BJ (cell line): ENCODE data around the gene CAST. TPM values are rescaled to one million over a fixed set of nuclear protein-coding genes. Genes with fewer than 3 reads are reported as not detected.

Experiments
- CTCF ChIA-PET: fragments of 350-600 bp; formaldehyde crosslinking; extraction: SDS; loops from one replicate; lab custom pipeline; 2021; ENCODE audit warnings: antibody characterized with exemption, inconsistent platforms; lab: Yijun Ruan, JAX
- POLR2A ChIA-PET: fragments of 300-600 bp; sonication (Branson Sonifier 250); formaldehyde crosslinking; extraction: SDS; loops from one replicate; lab custom pipeline; 2021; ENCODE audit warnings: antibody characterized with exemption; lab: Charles Lee
- DNase-seq: peaks from one replicate; pipeline ENCODE4 v3.0.0-alpha.2; 2011; ENCODE audit warnings: low read depth
- H3K27me3 ChIP-seq: 2 replicates; pipeline ENCODE4 v1.6.0; 2011; ENCODE audit warnings: low read length; ENCODE audit not compliant: control insufficient read depth, insufficient read depth
- H3K36me3 ChIP-seq: 2 replicates; pipeline ENCODE4 v1.5.1; 2011; ENCODE audit warnings: low read length; ENCODE audit not compliant: control insufficient read depth, insufficient read depth
- H3K4me3 ChIP-seq: 2 replicates; pipeline ENCODE4 v1.5.1; 2011; ENCODE audit warnings: low read depth, mild to moderate bottlenecking, control low read depth, low read length
- polyA plus RNA-seq: library from polyadenylated mRNA; depleted of rRNA; stranded (reverse); fragments of >200 nt; gene quantifications from 2 replicates; pipeline ENCODE4 v1.2.3, GENCODE V29; 2011
- TF ChIP-seq, protein P1 (sequence below): IDR thresholded peaks from 2 replicates; pipeline ENCODE4 v1.5.1; 2011; ENCODE audit warnings: low read depth, mild to moderate bottlenecking, control low read depth, inconsistent platforms, low read length, moderate library complexity; ENCODE audit not compliant: insufficient read depth

The CAST gene
- polyA plus RNA-seq, 1 experiment: 112 TPM

DNA sequence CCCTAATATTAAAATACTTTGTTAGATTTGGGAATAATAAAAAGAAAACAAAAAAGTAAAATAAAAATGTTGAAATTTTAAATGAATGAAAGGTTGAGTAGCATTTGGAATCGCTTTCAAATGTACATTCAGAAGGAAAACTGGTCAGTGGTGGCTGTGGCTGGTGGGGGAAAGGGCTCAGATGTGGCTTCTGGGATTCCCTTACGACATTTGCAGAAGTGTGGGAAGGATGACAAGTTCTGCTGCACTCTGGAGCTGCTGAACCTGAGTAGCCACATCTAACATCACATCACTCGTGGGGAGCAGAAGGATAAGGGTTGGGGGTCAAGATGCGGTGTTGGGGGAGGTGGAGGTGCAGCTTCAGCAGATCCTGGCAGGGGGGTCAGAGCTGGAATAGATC is 25.6 kb upstream of the CAST start:
- ChIA-PET POLR2A (no interaction called here), CTCF (interaction anchor here (0.5 to 1.1 kb wide), 2 partner anchors 22 to 1948 kb away, joined by 3 read pairs; no protein-coding TSS in a partner anchor)
- DNase-seq: no peak
- no peak overlapping the region for H3K4me3 ChIP-seq
- H3K27me3 ChIP-seq: no peaks in the 10 kb centered on the region
- TF ChIP-seq, protein P1, sequence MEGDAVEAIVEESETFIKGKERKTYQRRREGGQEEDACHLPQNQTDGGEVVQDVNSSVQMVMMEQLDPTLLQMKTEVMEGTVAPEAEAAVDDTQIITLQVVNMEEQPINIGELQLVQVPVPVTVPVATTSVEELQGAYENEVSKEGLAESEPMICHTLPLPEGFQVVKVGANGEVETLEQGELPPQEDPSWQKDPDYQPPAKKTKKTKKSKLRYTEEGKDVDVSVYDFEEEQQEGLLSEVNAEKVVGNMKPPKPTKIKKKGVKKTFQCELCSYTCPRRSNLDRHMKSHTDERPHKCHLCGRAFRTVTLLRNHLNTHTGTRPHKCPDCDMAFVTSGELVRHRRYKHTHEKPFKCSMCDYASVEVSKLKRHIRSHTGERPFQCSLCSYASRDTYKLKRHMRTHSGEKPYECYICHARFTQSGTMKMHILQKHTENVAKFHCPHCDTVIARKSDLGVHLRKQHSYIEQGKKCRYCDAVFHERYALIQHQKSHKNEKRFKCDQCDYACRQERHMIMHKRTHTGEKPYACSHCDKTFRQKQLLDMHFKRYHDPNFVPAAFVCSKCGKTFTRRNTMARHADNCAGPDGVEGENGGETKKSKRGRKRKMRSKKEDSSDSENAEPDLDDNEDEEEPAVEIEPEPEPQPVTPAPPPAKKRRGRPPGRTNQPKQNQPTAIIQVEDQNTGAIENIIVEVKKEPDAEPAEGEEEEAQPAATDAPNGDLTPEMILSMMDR: no peak
- no peaks in the 10 kb centered on the region for H3K36me3 ChIP-seq

DNA sequence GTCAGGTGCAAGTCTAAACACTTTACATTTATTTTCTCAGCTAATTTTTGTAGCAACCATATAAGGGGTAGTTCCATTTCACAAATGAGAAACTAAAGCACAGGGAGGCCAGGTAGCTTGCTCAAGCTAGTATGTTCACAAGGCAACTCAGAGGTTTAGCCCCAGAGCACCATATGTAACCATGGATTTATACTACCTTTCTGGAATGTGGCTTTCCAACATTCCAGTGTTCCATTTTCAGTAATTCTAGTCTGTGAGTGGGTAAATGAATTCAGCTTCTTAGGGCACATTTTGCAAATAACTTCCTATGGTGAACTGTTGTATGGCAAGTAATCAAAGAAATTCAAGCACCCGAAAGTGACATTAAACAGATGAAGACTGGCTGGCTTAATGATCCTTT is 25.0 kb upstream of the CAST start:
- Histone ChIP-seq H3K27me3 (no peaks in the 10 kb centered on the region), H3K4me3 (no peak overlapping the region), H3K36me3 (no peaks in the 10 kb centered on the region)
- CTCF ChIA-PET: no interaction called here
- POLR2A ChIA-PET: no interaction called here
- TF ChIP-seq, protein P1: no peak
- no peak for DNase-seq

DNA sequence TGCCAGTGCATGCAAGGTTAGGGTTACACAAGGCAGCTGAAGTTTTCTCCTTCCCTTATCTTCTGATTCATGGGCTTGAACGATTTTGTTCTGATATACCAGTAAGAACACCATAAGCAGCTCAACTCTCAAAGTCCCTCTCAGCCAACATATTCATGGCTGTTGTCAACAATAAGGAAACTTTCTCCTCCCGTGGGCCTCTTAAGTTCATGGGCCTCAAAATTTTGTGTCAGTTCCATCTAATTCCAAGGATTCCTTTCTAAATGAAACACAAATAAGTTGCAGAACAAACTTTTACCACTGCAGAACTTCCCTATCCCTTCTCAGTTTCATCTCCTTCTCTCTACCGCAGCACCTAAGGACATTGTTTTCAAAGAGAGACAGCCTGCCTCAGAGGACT is 23.6 kb upstream of the CAST start:
- Histone ChIP-seq H3K36me3 (no peaks in the 10 kb centered on the region), H3K27me3 (no peaks in the 10 kb centered on the region), H3K4me3 (no peak overlapping the region)
- TF ChIP-seq, protein P1: no peak
- POLR2A ChIA-PET: no interaction called here
- DNase-seq: no peak
- CTCF ChIA-PET: no interaction called here

DNA sequence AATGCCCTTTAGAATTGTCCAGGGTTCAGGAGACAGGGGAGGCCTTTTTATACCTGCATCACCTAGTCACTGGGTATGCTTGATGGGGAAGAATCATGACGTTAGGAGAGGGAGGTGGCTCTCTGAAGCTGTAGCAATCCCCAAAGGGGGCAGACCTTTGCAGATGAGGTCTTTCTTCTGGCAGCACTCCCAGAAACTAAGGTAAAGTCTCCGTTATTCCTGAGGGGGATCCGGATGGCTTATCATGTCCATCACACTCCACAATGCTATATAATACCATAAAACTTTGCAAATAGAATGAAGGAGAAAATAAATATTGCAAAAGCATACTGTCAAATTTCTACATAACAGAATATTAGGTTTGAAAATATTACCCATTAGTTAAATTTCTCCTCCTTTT is 21.5 kb upstream of the CAST start:
- ChIA-PET CTCF (no interaction called here), POLR2A (no interaction called here)
- Histone ChIP-seq H3K4me3 (no peak overlapping the region), H3K27me3 (no peaks in the 10 kb centered on the region), H3K36me3 (no peaks in the 10 kb centered on the region)
- TF ChIP-seq, protein P1: no peak
- no peak for DNase-seq

DNA sequence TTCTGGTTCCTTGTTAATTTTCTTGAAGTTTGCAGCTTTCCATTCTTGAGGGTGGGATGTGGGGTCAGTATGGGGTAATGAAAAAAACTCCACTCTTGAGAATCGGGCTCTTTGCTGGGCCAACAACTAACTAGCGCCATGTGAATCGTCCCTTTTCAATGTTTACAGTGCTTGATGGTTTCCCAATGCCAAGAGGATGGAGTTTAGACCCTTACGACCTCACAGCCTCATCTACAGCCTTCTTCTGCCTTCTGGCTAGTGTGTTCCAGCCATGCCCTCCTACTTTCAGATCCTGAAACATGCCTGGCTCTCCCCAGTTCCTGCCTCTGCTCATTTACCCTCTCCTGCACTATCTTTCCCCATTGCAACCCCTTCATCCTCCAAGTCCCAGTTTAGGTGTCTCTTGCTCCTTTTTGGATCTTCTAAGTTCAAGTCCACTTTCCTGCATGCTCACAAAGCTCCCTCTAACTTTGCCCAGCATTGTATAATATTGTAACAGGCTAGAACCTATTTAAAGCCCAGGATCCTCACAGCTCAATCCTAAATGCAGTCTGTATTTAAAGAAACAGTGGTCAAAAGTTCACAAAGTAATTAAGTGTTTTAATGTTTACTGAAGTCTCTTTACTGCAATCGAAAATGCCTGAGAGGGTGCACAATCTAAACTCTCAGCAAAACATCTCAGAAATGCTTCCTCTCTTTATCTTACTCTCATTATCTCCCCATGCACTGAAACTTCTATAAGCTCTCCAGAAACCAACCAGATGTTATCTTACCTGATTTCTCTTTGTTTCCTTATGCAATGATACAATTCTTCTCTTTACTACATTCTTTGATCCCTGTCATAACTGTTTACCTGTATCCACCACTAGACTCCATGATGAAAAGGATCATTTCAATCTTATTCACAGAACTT is 20.6 kb upstream of the CAST start:
- no peak for DNase-seq
- POLR2A ChIA-PET: no interaction called here
- CTCF ChIA-PET: interaction anchor here (1.0 kb wide), 1 partner anchor 10 kb away, joined by 3 read pairs; no protein-coding TSS in a partner anchor
- H3K4me3 ChIP-seq: no peak overlapping the region
- H3K36me3 ChIP-seq: no peaks in the 10 kb centered on the region
- H3K27me3 ChIP-seq: no peaks in the 10 kb centered on the region
- TF ChIP-seq, protein P1: no peak
